ENCODE results near the gene HSD3B1.

DNA sequence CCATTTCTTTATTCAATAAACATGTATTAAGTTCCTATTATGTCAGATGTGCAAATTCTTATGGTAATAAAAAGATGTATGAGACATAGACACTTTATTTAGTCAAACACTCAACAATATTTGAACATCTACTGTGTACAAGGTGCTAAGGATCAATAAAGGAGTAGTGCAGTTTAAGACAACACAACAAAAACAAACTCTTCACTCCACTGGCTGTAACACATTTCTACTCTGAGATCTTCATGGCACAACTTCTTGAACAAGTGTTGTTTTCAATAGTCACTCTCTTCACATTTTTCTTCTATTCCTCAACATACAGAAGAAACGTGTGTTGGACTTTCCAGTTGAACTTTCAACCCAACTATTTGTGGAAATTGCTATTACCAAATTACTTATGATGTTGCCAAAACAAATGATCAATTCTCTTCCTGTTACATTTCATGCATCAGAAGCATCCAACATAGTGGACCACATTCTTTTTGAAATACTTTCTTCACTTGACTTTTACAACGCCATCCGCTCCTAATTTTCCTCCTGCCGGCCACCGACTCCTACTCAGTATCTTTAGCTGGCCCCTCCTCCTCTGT is 25.4 kb downstream of the HSD3B1 start:
- no peak for TF ChIP-seq POLR2A (IDR thresholded peaks at IDR 0.05)
- TF ChIP-seq, protein P1, sequence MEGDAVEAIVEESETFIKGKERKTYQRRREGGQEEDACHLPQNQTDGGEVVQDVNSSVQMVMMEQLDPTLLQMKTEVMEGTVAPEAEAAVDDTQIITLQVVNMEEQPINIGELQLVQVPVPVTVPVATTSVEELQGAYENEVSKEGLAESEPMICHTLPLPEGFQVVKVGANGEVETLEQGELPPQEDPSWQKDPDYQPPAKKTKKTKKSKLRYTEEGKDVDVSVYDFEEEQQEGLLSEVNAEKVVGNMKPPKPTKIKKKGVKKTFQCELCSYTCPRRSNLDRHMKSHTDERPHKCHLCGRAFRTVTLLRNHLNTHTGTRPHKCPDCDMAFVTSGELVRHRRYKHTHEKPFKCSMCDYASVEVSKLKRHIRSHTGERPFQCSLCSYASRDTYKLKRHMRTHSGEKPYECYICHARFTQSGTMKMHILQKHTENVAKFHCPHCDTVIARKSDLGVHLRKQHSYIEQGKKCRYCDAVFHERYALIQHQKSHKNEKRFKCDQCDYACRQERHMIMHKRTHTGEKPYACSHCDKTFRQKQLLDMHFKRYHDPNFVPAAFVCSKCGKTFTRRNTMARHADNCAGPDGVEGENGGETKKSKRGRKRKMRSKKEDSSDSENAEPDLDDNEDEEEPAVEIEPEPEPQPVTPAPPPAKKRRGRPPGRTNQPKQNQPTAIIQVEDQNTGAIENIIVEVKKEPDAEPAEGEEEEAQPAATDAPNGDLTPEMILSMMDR (IDR thresholded peaks at IDR 0.05) = no peak

Measured in upper lobe of left lung (tissue), 4 donors.